Measurements from ENCODE around the gene MED25. TPM values are rescaled to one million over a fixed set of nuclear protein-coding genes. Genes with fewer than 3 reads are reported as not detected.

The MED25 gene
- total and polyA plus RNA-seq, 4 experiments from 2014 or later = 10.7 to 48.8 (median 32.4) TPM

- Mint-ChIP-seq H3K4me1 (peaks cover 0 to 3% (median 1%) of the 10 kb centered on the region in 4 donors), H3K27ac (no peak overlapping the region), H3K4me3 (no peak overlapping the region), H3K9me3 (peaks cover 0 to 1% (median 0%) of the 10 kb centered on the region in 8 donors), H3K36me3 (peaks cover 12 to 40% of the 10 kb centered on the region in 2 donors), H3K27me3 (no peaks in the 10 kb centered on the region)
- ChIA-PET CTCF (ENCODE audit: partially characterized antibody) (no interaction called here), POLR2A (ENCODE audit: partially characterized antibody) (no interaction called here)
- no peaks in the 10 kb centered on the region for H3K9me3 ChIP-seq (ENCODE audit: control insufficient read depth in 1 of 2, low read length in 2 of 2)
- H3K4me1 ChIP-seq (ENCODE audit: insufficient read depth, low read length) = no peaks in the 10 kb centered on the region
- peaks cover 28% of the 10 kb centered on the region for H3K36me3 ChIP-seq (ENCODE audit: insufficient read depth, low read length)
- H3K27me3 ChIP-seq (ENCODE audit: insufficient read depth, low read length) = no peaks in the 10 kb centered on the region
- H3K4me3 ChIP-seq (ENCODE audit: low read length in 2 of 2) = no peak overlapping the region
- DNase-seq = no peak
- intact Hi-C loops (cut with micrococcal nuclease) = no loop called here
- H3K27ac ChIP-seq (ENCODE audit: low read depth, low read length) = no peak overlapping the region
These were observed 15.1 kb upstream of the MED25 start for GRCh38 chr19:49802836-49803528.

GRCh38 chr19:49803529-49803856 is 14.6 kb upstream of the MED25 start:
- Histone ChIP-seq H3K27me3 (ENCODE audit: insufficient read depth, low read length) (no peaks in the 10 kb centered on the region), H3K9me3 (ENCODE audit: control insufficient read depth in 1 of 2, low read length in 2 of 2) (no peaks in the 10 kb centered on the region), H3K4me3 (ENCODE audit: low read length in 2 of 2) (no peak overlapping the region), H3K36me3 (ENCODE audit: insufficient read depth, low read length) (peaks cover 23% of the 10 kb centered on the region), H3K4me1 (ENCODE audit: insufficient read depth, low read length) (peaks cover 3% of the 10 kb centered on the region), H3K27ac (ENCODE audit: low read depth, low read length) (no peak overlapping the region)
- DNase-seq = no peak
- ChIA-PET CTCF (ENCODE audit: partially characterized antibody) (no interaction called here), POLR2A (ENCODE audit: partially characterized antibody) (no interaction called here)
- no peak overlapping the region for H3K4me3 Mint-ChIP-seq
- peaks cover 0 to 1% (median 0%) of the 10 kb centered on the region in 8 donors for H3K9me3 Mint-ChIP-seq
- peaks cover 0 to 7% (median 3%) of the 10 kb centered on the region in 4 donors for H3K4me1 Mint-ChIP-seq
- intact Hi-C loops (cut with micrococcal nuclease) = no loop called here
- no peaks in the 10 kb centered on the region for H3K27me3 Mint-ChIP-seq
- peak overlapping the region in 1 of 7 donors; percentile 63 for H3K27ac Mint-ChIP-seq
- H3K36me3 Mint-ChIP-seq = peaks cover 12 to 35% of the 10 kb centered on the region in 2 donors

GRCh38 chr19:49805822-49806619 is 12.1 kb upstream of the MED25 start:
- CTCF ChIA-PET (ENCODE audit: partially characterized antibody) = no interaction called here
- peaks cover 12% of the 10 kb centered on the region for H3K36me3 ChIP-seq (ENCODE audit: insufficient read depth, low read length)
- no peaks in the 10 kb centered on the region for H3K9me3 ChIP-seq (ENCODE audit: control insufficient read depth in 1 of 2, low read length in 2 of 2)
- Mint-ChIP-seq H3K36me3 (peaks cover 12 to 22% of the 10 kb centered on the region in 2 donors), H3K4me3 (peak overlapping the region in 1 of 8 donors; percentile 38), H3K27me3 (no peaks in the 10 kb centered on the region), H3K4me1 (peaks cover 7 to 19% (median 14%) of the 10 kb centered on the region in 4 donors), H3K27ac (peak overlapping the region in 6 of 7 donors; percentile 48 to 94 (median 80)), H3K9me3 (peaks cover 0 to 1% (median 0%) of the 10 kb centered on the region in 8 donors)
- POLR2A ChIA-PET (ENCODE audit: partially characterized antibody) = interaction anchor here (1.2 to 1.6 kb wide), 2 partner anchors 7 to 63 kb away, joined by 5 read pairs; partner anchors contain the start of gene FUZ
- no peak overlapping the region for H3K4me3 ChIP-seq (ENCODE audit: low read length in 2 of 2)
- peaks cover 14% of the 10 kb centered on the region for H3K4me1 ChIP-seq (ENCODE audit: insufficient read depth, low read length)
- intact Hi-C loops (cut with micrococcal nuclease) = no loop called here
- no peaks in the 10 kb centered on the region for H3K27me3 ChIP-seq (ENCODE audit: insufficient read depth, low read length)
- H3K27ac ChIP-seq (ENCODE audit: low read depth, low read length) = no peak overlapping the region
- DNase-seq = no peak

GRCh38 chr19:49806620-49806959 is 11.5 kb upstream of the MED25 start:
- Histone ChIP-seq H3K36me3 (ENCODE audit: insufficient read depth, low read length) (peaks cover 11% of the 10 kb centered on the region), H3K27me3 (ENCODE audit: insufficient read depth, low read length) (no peaks in the 10 kb centered on the region), H3K9me3 (ENCODE audit: control insufficient read depth in 1 of 2, low read length in 2 of 2) (no peaks in the 10 kb centered on the region), H3K4me1 (ENCODE audit: insufficient read depth, low read length) (peaks cover 14% of the 10 kb centered on the region), H3K27ac (ENCODE audit: low read depth, low read length) (no peak overlapping the region), H3K4me3 (ENCODE audit: low read length in 2 of 2) (no peak overlapping the region)
- peaks cover 7 to 19% (median 14%) of the 10 kb centered on the region in 4 donors for H3K4me1 Mint-ChIP-seq
- peaks cover 12 to 22% of the 10 kb centered on the region in 2 donors for H3K36me3 Mint-ChIP-seq
- peak overlapping the region in 5 of 7 donors; percentile 48 to 94 (median 79) for H3K27ac Mint-ChIP-seq
- DNase-seq = no peak
- peaks cover 0 to 1% (median 0%) of the 10 kb centered on the region in 8 donors for H3K9me3 Mint-ChIP-seq
- no peaks in the 10 kb centered on the region for H3K27me3 Mint-ChIP-seq
- ChIA-PET POLR2A (ENCODE audit: partially characterized antibody) (no interaction called here), CTCF (ENCODE audit: partially characterized antibody) (no interaction called here)
- peak overlapping the region in 1 of 8 donors; percentile 38 for H3K4me3 Mint-ChIP-seq
- intact Hi-C loops (cut with micrococcal nuclease) = no loop called here

GRCh38 chr19:49807058-49807903 is 10.8 kb upstream of the MED25 start:
- peaks cover 10 to 25% (median 18%) of the 10 kb centered on the region in 4 donors for H3K4me1 Mint-ChIP-seq
- Histone ChIP-seq H3K36me3 (ENCODE audit: insufficient read depth, low read length) (peaks cover 11% of the 10 kb centered on the region), H3K27ac (ENCODE audit: low read depth, low read length) (no peak overlapping the region), H3K4me1 (ENCODE audit: insufficient read depth, low read length) (peaks cover 15% of the 10 kb centered on the region), H3K4me3 (ENCODE audit: low read length in 2 of 2) (no peak overlapping the region), H3K27me3 (ENCODE audit: insufficient read depth, low read length) (no peaks in the 10 kb centered on the region), H3K9me3 (ENCODE audit: control insufficient read depth in 1 of 2, low read length in 2 of 2) (no peaks in the 10 kb centered on the region)
- ChIA-PET POLR2A (ENCODE audit: partially characterized antibody) (interaction anchor here (0.7 kb wide), 2 partner anchors 43 to 235 kb away, joined by 3 read pairs; partner anchors contain the start of gene PTOV1), CTCF (ENCODE audit: partially characterized antibody) (no interaction called here)
- H3K36me3 Mint-ChIP-seq = peaks cover 12 to 22% of the 10 kb centered on the region in 2 donors
- no peak for DNase-seq
- intact Hi-C loops (cut with micrococcal nuclease) = no loop called here
- peak overlapping the region in 6 of 7 donors; percentile 35 to 91 (median 74) for H3K27ac Mint-ChIP-seq
- H3K27me3 Mint-ChIP-seq = no peaks in the 10 kb centered on the region
- H3K4me3 Mint-ChIP-seq = peak overlapping the region in 1 of 8 donors; percentile 39
- H3K9me3 Mint-ChIP-seq = peaks cover 0 to under 1% (median 0%) of the 10 kb centered on the region in 8 donors

GRCh38 chr19:49807904-49808675 is 10.0 kb upstream of the MED25 start:
- Histone ChIP-seq H3K27me3 (ENCODE audit: insufficient read depth, low read length) (no peaks in the 10 kb centered on the region), H3K4me3 (ENCODE audit: low read length in 2 of 2) (peak overlapping the region in 1 of 2 donors; percentile 68), H3K4me1 (ENCODE audit: insufficient read depth, low read length) (peaks cover 23% of the 10 kb centered on the region), H3K27ac (ENCODE audit: low read depth, low read length) (peak overlapping the region; percentile 71), H3K9me3 (ENCODE audit: control insufficient read depth in 1 of 2, low read length in 2 of 2) (no peaks in the 10 kb centered on the region), H3K36me3 (ENCODE audit: insufficient read depth, low read length) (peaks cover 6% of the 10 kb centered on the region)
- H3K9me3 Mint-ChIP-seq = no peaks in the 10 kb centered on the region
- POLR2A ChIA-PET (ENCODE audit: partially characterized antibody) = interaction anchor here (3.2 kb wide), 1 partner anchor 42 kb away, joined by 19 read pairs; the partner anchor contains the start of gene PTOV1
- H3K4me1 Mint-ChIP-seq = peaks cover 13 to 33% (median 22%) of the 10 kb centered on the region in 4 donors
- H3K27me3 Mint-ChIP-seq = no peaks in the 10 kb centered on the region
- peaks cover 12 to 19% of the 10 kb centered on the region in 2 donors for H3K36me3 Mint-ChIP-seq
- no peak for DNase-seq
- H3K27ac Mint-ChIP-seq = peak overlapping the region; percentile 91 to 97 (median 94)
- peak overlapping the region in 5 of 8 donors; percentile 20 to 89 (median 64) for H3K4me3 Mint-ChIP-seq
- intact Hi-C loops (cut with micrococcal nuclease) = no loop called here
- CTCF ChIA-PET (ENCODE audit: partially characterized antibody) = no interaction called here

Data from CD4-positive, alpha-beta memory T cell (primary cell).